ENCODE results near the gene LZTR1.

GRCh38 chr22:20977019-20977418 lies 5.1 kb upstream of the LZTR1 start:
- TF ChIP-seq CTCF (IDR thresholded peaks at IDR 0.05) = no peak
- no peak for TF ChIP-seq POLR2A (IDR thresholded peaks at IDR 0.05)
- no peak for TF ChIP-seq EP300 (IDR thresholded peaks at IDR 0.05)

Data from sigmoid colon (tissue), 4 donors.